ENCODE measurements around the gene PPFIBP2. TPM values are rescaled to one million over a fixed set of nuclear protein-coding genes. Genes with fewer than 3 reads are reported as not detected.

PPFIBP2 gene
- polyA plus RNA-seq, 4 donors = 26.5 to 71.7 (median 62.4) TPM

GRCh38 chr11:7582338-7582985 lies 68.7 kb downstream of the PPFIBP2 start:
- Histone ChIP-seq H3K9me3 (ENCODE audit: control insufficient read depth in 2 of 2, insufficient read depth in 1 of 2, low read depth in 1 of 2, low read length in 1 of 2) (no peaks in the 10 kb centered on the region), H3K36me3 (ENCODE audit: control insufficient read depth in 3 of 3, insufficient read depth in 2 of 3, low read depth in 1 of 3, low read length in 3 of 3) (peaks cover 0 to 15% (median 0%) of the 10 kb centered on the region in 3 donors), H3K4me1 (ENCODE audit: control insufficient read depth in 3 of 3, insufficient read depth in 2 of 3, low read depth in 1 of 3, low read length in 2 of 3) (peaks cover 4 to 40% (median 8%) of the 10 kb centered on the region in 3 donors), H3K27ac (ENCODE audit: low read depth in 1 of 3, low read length in 2 of 3) (peak overlapping the region in 1 of 3 donors; percentile 24), H3K27me3 (ENCODE audit: control insufficient read depth in 3 of 3, insufficient read depth in 3 of 3, low read length in 3 of 3) (no peaks in the 10 kb centered on the region), H3K4me3 (ENCODE audit: low read depth in 1 of 3, low read length in 3 of 3) (no peak overlapping the region)
- DNase-seq (no peak), FAIRE-seq (no peak)
- 53 to 77% (median 70%) methylated on average over 2 of the region's 2 CpGs for WGBS, 3 donors

DNA sequence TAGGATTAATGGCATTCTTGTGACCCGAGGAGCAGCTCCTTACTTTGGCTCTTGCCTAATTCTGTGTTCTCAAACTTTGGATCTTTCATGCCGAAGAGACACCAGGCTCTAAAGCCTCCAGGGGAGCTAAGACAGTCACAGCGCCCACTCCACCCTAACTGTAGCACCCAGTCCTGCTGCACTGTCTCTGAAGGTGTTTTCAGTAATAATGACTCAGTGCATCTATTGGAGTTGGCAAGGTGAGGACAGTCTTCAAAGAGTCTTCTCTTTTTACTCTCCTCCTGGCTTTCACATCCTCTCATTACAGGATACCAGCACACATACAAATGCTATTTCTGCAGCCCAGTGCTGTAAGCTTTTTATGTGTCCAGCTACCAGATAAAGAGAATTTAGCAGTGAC lies 69.4 kb downstream of the PPFIBP2 start:
- Histone ChIP-seq H3K27me3 (ENCODE audit: control insufficient read depth in 3 of 3, insufficient read depth in 3 of 3, low read length in 3 of 3) (no peaks in the 10 kb centered on the region), H3K9me3 (ENCODE audit: control insufficient read depth in 2 of 2, insufficient read depth in 1 of 2, low read depth in 1 of 2, low read length in 1 of 2) (no peaks in the 10 kb centered on the region), H3K36me3 (ENCODE audit: control insufficient read depth in 3 of 3, insufficient read depth in 2 of 3, low read depth in 1 of 3, low read length in 3 of 3) (peaks cover 0 to 17% (median 0%) of the 10 kb centered on the region in 3 donors), H3K4me1 (ENCODE audit: control insufficient read depth in 3 of 3, insufficient read depth in 2 of 3, low read depth in 1 of 3, low read length in 2 of 3) (peaks cover 4 to 40% (median 8%) of the 10 kb centered on the region in 3 donors), H3K27ac (ENCODE audit: low read depth in 1 of 3, low read length in 2 of 3) (no peak overlapping the region), H3K4me3 (ENCODE audit: low read depth in 1 of 3, low read length in 3 of 3) (no peak overlapping the region)
- WGBS, 3 donors = 79 to 95% (median 84%) methylated on average over 3 of the region's 3 CpGs
- DNase-seq (no peak), FAIRE-seq (no peak)

DNA sequence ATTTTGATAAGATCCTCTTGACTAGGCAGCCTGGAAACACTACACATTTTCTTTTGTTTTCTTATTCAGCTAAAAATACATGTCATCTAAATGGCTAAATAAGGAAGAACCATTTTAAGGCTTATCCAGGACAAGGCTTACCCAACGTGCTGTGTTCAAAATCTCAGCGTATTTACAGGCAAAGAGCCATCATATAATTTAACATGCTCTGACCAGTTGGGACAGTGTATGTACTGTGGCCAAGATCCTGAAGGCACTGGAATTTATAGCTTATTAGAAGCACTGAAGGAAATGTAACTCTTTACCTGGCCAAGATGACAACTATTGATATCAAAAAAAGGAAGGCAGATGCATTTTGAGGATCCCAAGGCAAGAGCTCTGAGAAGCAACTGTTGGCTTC lies 71.1 kb downstream of the PPFIBP2 start:
- WGBS, 3 donors = 74 to 87% (median 81%) methylated on average over 2 of the region's 2 CpGs
- H3K4me3 ChIP-seq (ENCODE audit: low read depth in 1 of 3, low read length in 3 of 3) = no peak overlapping the region
- FAIRE-seq (no peak), DNase-seq (no peak)
- H3K4me1 ChIP-seq (ENCODE audit: control insufficient read depth in 3 of 3, insufficient read depth in 2 of 3, low read depth in 1 of 3, low read length in 2 of 3) = peaks cover 3 to 26% (median 4%) of the 10 kb centered on the region in 3 donors
- no peaks in the 10 kb centered on the region for H3K9me3 ChIP-seq (ENCODE audit: control insufficient read depth in 2 of 2, insufficient read depth in 1 of 2, low read depth in 1 of 2, low read length in 1 of 2)
- no peak overlapping the region for H3K27ac ChIP-seq (ENCODE audit: low read depth in 1 of 3, low read length in 2 of 3)
- H3K27me3 ChIP-seq (ENCODE audit: control insufficient read depth in 3 of 3, insufficient read depth in 3 of 3, low read length in 3 of 3) = no peaks in the 10 kb centered on the region
- H3K36me3 ChIP-seq (ENCODE audit: control insufficient read depth in 3 of 3, insufficient read depth in 2 of 3, low read depth in 1 of 3, low read length in 3 of 3) = peaks cover 0 to 17% (median 0%) of the 10 kb centered on the region in 3 donors

DNA sequence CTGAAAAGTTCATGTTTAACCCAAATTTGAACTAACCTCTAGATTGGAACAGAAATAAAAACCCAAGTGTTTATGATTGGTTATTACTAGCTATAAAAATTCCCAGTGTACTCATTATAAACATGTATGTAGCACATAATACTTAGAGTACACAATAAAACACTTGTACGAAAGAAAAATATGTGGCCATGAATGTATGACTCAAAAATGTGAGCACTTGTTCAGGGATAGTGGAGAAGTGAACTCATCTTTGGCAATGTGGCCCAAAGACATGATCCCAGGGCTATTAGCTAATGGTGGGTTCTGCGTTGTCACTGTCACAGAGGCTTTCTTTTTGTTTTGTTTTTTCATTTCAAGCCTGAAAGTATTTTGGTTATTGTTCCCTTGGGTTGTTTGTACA lies 72.0 kb downstream of the PPFIBP2 start:
- FAIRE-seq (no peak), DNase-seq (no peak)
- no peak overlapping the region for H3K4me3 ChIP-seq (ENCODE audit: low read depth in 1 of 3, low read length in 3 of 3)
- no peaks in the 10 kb centered on the region for H3K27me3 ChIP-seq (ENCODE audit: control insufficient read depth in 3 of 3, insufficient read depth in 3 of 3, low read length in 3 of 3)
- peaks cover 2 to 17% (median 6%) of the 10 kb centered on the region in 3 donors for H3K4me1 ChIP-seq (ENCODE audit: control insufficient read depth in 3 of 3, insufficient read depth in 2 of 3, low read depth in 1 of 3, low read length in 2 of 3)
- peak overlapping the region in 1 of 3 donors; percentile 52 for H3K27ac ChIP-seq (ENCODE audit: low read depth in 1 of 3, low read length in 2 of 3)
- 75 to 86% (median 84%) methylated on average over 2 of the region's 2 CpGs for WGBS, 3 donors
- H3K9me3 ChIP-seq (ENCODE audit: control insufficient read depth in 2 of 2, insufficient read depth in 1 of 2, low read depth in 1 of 2, low read length in 1 of 2) = no peaks in the 10 kb centered on the region
- peaks cover 0 to 16% (median 0%) of the 10 kb centered on the region in 3 donors for H3K36me3 ChIP-seq (ENCODE audit: control insufficient read depth in 3 of 3, insufficient read depth in 2 of 3, low read depth in 1 of 3, low read length in 3 of 3)

- H3K4me3 ChIP-seq (ENCODE audit: low read depth in 1 of 3, low read length in 3 of 3) = no peak overlapping the region
- no peaks in the 10 kb centered on the region for H3K9me3 ChIP-seq (ENCODE audit: control insufficient read depth in 2 of 2, insufficient read depth in 1 of 2, low read depth in 1 of 2, low read length in 1 of 2)
- no peak overlapping the region for H3K27ac ChIP-seq (ENCODE audit: low read depth in 1 of 3, low read length in 2 of 3)
- peaks cover 0 to 11% (median 7%) of the 10 kb centered on the region in 3 donors for H3K4me1 ChIP-seq (ENCODE audit: control insufficient read depth in 3 of 3, insufficient read depth in 2 of 3, low read depth in 1 of 3, low read length in 2 of 3)
- 48 to 64% (median 58%) methylated on average over 2 of the region's 2 CpGs for WGBS, 3 donors
- DNase-seq = no peak
- peaks cover 0 to 15% (median 0%) of the 10 kb centered on the region in 3 donors for H3K36me3 ChIP-seq (ENCODE audit: control insufficient read depth in 3 of 3, insufficient read depth in 2 of 3, low read depth in 1 of 3, low read length in 3 of 3)
- no peak for FAIRE-seq
- H3K27me3 ChIP-seq (ENCODE audit: control insufficient read depth in 3 of 3, insufficient read depth in 3 of 3, low read length in 3 of 3) = no peaks in the 10 kb centered on the region
Measured at GRCh38 chr11:7586376-7586775, 72.6 kb downstream of the PPFIBP2 start.

- DNase-seq = no peak
Measured at GRCh38 chr11:7587712-7588111, 73.9 kb downstream of the PPFIBP2 start.

DNA sequence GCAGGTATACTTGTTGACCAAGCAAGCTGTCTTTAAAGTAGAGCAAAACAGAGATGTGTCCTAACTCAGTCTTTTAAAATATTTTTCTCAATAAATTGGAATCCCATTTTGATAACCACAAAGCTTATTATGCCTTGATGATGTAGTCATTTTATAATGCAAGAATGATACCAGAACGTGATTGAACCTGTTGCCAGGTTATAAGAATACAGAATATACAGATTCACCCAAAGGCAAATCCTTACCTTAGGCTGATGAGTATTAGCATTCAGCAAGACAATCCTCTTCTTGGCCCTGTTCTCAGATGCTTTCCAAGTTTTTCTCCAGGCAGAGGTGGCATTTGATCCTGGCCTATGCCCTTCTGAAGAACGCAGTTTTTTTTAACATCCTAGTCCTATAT lies 76.1 kb downstream of the PPFIBP2 start:
- H3K9me3 ChIP-seq (ENCODE audit: control insufficient read depth in 2 of 2, insufficient read depth in 1 of 2, low read depth in 1 of 2, low read length in 1 of 2) = no peaks in the 10 kb centered on the region
- H3K4me3 ChIP-seq (ENCODE audit: low read depth in 1 of 3, low read length in 3 of 3) = no peak overlapping the region
- DNase-seq (no peak), FAIRE-seq (no peak)
- WGBS, 3 donors = 81 to 88% (median 87%) methylated on average over 2 of the region's 2 CpGs
- no peaks in the 10 kb centered on the region for H3K27me3 ChIP-seq (ENCODE audit: control insufficient read depth in 3 of 3, insufficient read depth in 3 of 3, low read length in 3 of 3)
- H3K27ac ChIP-seq (ENCODE audit: low read depth in 1 of 3, low read length in 2 of 3) = no peak overlapping the region
- H3K4me1 ChIP-seq (ENCODE audit: control insufficient read depth in 3 of 3, insufficient read depth in 2 of 3, low read depth in 1 of 3, low read length in 2 of 3) = peaks cover 0 to 7% (median 4%) of the 10 kb centered on the region in 3 donors
- H3K36me3 ChIP-seq (ENCODE audit: control insufficient read depth in 3 of 3, insufficient read depth in 2 of 3, low read depth in 1 of 3, low read length in 3 of 3) = peaks cover 0 to 29% (median 0%) of the 10 kb centered on the region in 3 donors

More at GRCh38 chr11:7587712-7588111, 73.9 kb downstream of the PPFIBP2 start:
- FAIRE-seq = no peak
- WGBS, 3 donors = 68 to 71% (median 70%) methylated on average over 2 of the region's 2 CpGs
- no peaks in the 10 kb centered on the region for H3K27me3 ChIP-seq (ENCODE audit: control insufficient read depth in 3 of 3, insufficient read depth in 3 of 3, low read length in 3 of 3)
- H3K27ac ChIP-seq (ENCODE audit: low read depth in 1 of 3, low read length in 2 of 3) = no peak overlapping the region
- H3K4me1 ChIP-seq (ENCODE audit: control insufficient read depth in 3 of 3, insufficient read depth in 2 of 3, low read depth in 1 of 3, low read length in 2 of 3) = peaks cover 0 to 7% (median 4%) of the 10 kb centered on the region in 3 donors
- H3K4me3 ChIP-seq (ENCODE audit: low read depth in 1 of 3, low read length in 3 of 3) = no peak overlapping the region
- H3K36me3 ChIP-seq (ENCODE audit: control insufficient read depth in 3 of 3, insufficient read depth in 2 of 3, low read depth in 1 of 3, low read length in 3 of 3) = peaks cover 0 to 21% (median 0%) of the 10 kb centered on the region in 3 donors
- no peaks in the 10 kb centered on the region for H3K9me3 ChIP-seq (ENCODE audit: control insufficient read depth in 2 of 2, insufficient read depth in 1 of 2, low read depth in 1 of 2, low read length in 1 of 2)

GRCh38 chr11:7590529-7590928 lies 76.7 kb downstream of the PPFIBP2 start:
- no peak overlapping the region for H3K4me3 ChIP-seq (ENCODE audit: low read depth in 1 of 3, low read length in 3 of 3)
- H3K27me3 ChIP-seq (ENCODE audit: control insufficient read depth in 3 of 3, insufficient read depth in 3 of 3, low read length in 3 of 3) = no peaks in the 10 kb centered on the region
- no peak overlapping the region for H3K27ac ChIP-seq (ENCODE audit: low read depth in 1 of 3, low read length in 2 of 3)
- WGBS, 3 donors = 87 to 90% (median 90%) methylated on average over 2 of the region's 2 CpGs
- FAIRE-seq (no peak), DNase-seq (peak in 1 of 2 donors; percentile 31)
- peaks cover 0 to 28% (median 0%) of the 10 kb centered on the region in 3 donors for H3K36me3 ChIP-seq (ENCODE audit: control insufficient read depth in 3 of 3, insufficient read depth in 2 of 3, low read depth in 1 of 3, low read length in 3 of 3)
- H3K9me3 ChIP-seq (ENCODE audit: control insufficient read depth in 2 of 2, insufficient read depth in 1 of 2, low read depth in 1 of 2, low read length in 1 of 2) = no peaks in the 10 kb centered on the region
- peaks cover 0 to 7% (median 2%) of the 10 kb centered on the region in 3 donors for H3K4me1 ChIP-seq (ENCODE audit: control insufficient read depth in 3 of 3, insufficient read depth in 2 of 3, low read depth in 1 of 3, low read length in 2 of 3)

Data from small intestine (tissue), 7 donors.